ENCODE measurements around the gene FAM50B. TPM values are rescaled to one million over a fixed set of nuclear protein-coding genes. Genes with fewer than 3 reads are reported as not detected.
A peak's percentile ranks its signal among the peaks of the same experiment; 100 is the strongest.

Gene FAM50B
- total and polyA plus RNA-seq, 2 of the 13 experiments (the other 11 are each of a cell fraction or from before 2014, with no cell fraction given) = 0.05 TPM; not detected in 1

DNA sequence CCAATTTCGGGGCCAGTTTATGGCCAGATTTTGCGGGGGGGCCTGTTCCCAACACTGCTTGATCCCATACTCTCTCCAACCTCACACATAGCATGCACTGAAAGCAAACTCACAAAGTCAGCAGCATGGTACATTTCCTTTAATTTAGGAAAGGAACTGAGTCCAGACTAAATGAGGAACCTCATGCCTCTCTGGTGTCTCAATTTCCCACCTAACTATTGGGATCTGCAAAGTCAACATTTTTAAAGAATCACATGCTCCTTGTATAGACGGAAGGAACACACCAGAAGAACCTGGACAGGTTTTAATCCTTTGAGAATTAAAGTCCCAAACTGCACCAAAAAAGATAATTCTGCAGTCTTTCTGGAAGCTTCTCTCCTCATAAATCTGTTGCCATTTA lies 33.3 kb downstream of the FAM50B start:
- DNase-seq (ENCODE audit: low spot score) (no peak), ATAC-seq (no peak), FAIRE-seq (peak; percentile 28)
- ChIA-PET POLR2A (no interaction called here), CTCF (ENCODE audit: low intra/inter-chr PET ratio, low total read pairs) (no interaction called here)
- Histone ChIP-seq H3K9ac (ENCODE audit: insufficient read depth, low read depth, low read length) (no peak overlapping the region), H3K9me3 (ENCODE audit: low read length) (peaks cover 9% of the 10 kb centered on the region; the same call in 1 of the 2 replicates), H3K4me2 (ENCODE audit: low read depth, low read length) (no peak overlapping the region), H2AFZ (ENCODE audit: low read length) (no peak overlapping the region), H4K20me1 (ENCODE audit: insufficient read depth, low read length) (no peaks in the 10 kb centered on the region), H3K27ac (ENCODE audit: extremely low read length, insufficient read depth, low read length) (no peak overlapping the region), H3K4me1 (ENCODE audit: insufficient read depth, low read length) (peaks cover 70% of the 10 kb centered on the region), H3K36me3 (replicated peaks in 1 of 2; ENCODE audit: control insufficient read depth in 1 of 2, insufficient read depth in 2 of 2, low read length in 2 of 2) (no peaks in the 10 kb centered on the region), H3K79me2 (ENCODE audit: insufficient read depth, low read length) (no peaks in the 10 kb centered on the region), H3K4me3 (replicated peaks in 1 of 3; ENCODE audit: insufficient read depth in 1 of 3, low read depth in 2 of 3, low read length in 3 of 3) (no peak overlapping the region), H3K27me3 (ENCODE audit: control insufficient read depth in 1 of 2, insufficient read depth in 2 of 2, low read length in 2 of 2) (no peaks in the 10 kb centered on the region)
- no TSS peak for BruUV-seq (replicated peaks)
- intact Hi-C loops (cut with micrococcal nuclease; ENCODE audit: unreplicated experiment) = no loop called here
- TF ChIP-seq RFXAP (CRISPR knock-in tag; IDR thresholded peaks at IDR 0.05; ENCODE audit: borderline replicate concordance) (no peak), FOXK2 (IDR thresholded peaks at IDR 0.05) (no peak), MAFG (CRISPR knock-in tag; IDR thresholded peaks at IDR 0.05) (no peak), TMF1 (CRISPR knock-in tag; IDR thresholded peaks at IDR 0.05; ENCODE audit: low read depth) (no peak), ZFP41 (CRISPR knock-in tag; IDR thresholded peaks at IDR 0.05; ENCODE audit: borderline replicate concordance) (no peak), NKX3-1 (CRISPR knock-in tag; IDR thresholded peaks at IDR 0.05) (no peak), ZMYM3 (CRISPR knock-in tag; IDR thresholded peaks at IDR 0.05) (no peak), REL (CRISPR knock-in tag; conservative IDR thresholded peaks at IDR 0.05) (no peak), ZSCAN12 (CRISPR knock-in tag; IDR thresholded peaks at IDR 0.05) (no peak), RFX5 (IDR thresholded peaks at IDR 0.05; ENCODE audit: low read depth, low read length) (no peak)
- TF ChIP-seq, protein P1, sequence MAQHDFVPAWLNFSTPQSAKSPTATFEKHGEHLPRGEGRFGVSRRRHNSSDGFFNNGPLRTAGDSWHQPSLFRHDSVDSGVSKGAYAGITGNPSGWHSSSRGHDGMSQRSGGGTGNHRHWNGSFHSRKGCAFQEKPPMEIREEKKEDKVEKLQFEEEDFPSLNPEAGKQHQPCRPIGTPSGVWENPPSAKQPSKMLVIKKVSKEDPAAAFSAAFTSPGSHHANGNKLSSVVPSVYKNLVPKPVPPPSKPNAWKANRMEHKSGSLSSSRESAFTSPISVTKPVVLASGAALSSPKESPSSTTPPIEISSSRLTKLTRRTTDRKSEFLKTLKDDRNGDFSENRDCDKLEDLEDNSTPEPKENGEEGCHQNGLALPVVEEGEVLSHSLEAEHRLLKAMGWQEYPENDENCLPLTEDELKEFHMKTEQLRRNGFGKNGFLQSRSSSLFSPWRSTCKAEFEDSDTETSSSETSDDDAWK (CRISPR knock-in tag; IDR thresholded peaks at IDR 0.05) = no peak
- TF ChIP-seq, protein P2, sequence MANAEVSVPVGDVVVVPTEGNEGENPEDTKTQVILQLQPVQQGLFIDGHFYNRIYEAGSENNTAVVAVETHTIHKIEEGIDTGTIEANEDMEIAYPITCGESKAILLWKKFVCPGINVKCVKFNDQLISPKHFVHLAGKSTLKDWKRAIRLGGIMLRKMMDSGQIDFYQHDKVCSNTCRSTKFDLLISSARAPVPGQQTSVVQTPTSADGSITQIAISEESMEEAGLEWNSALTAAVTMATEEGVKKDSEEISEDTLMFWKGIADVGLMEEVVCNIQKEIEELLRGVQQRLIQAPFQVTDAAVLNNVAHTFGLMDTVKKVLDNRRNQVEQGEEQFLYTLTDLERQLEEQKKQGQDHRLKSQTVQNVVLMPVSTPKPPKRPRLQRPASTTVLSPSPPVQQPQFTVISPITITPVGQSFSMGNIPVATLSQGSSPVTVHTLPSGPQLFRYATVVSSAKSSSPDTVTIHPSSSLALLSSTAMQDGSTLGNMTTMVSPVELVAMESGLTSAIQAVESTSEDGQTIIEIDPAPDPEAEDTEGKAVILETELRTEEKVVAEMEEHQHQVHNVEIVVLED (CRISPR knock-in tag; IDR thresholded peaks at IDR 0.05; ENCODE audit: borderline replicate concordance) = no peak
- WGBS (ENCODE audit: low lambda C conversion rate) = 85% methylated on average over 3 of the region's 3 CpGs
- in situ Hi-C loops (cut with HindIII; ENCODE audit: extremely low pct_ligation_motif_present, low pct_unique_long_range_greater_than_20kb) = no loop called here

Measured in HepG2 (cell line).